Measurements from ENCODE around the gene PROSER2.

The PROSER2 gene

GRCh38 chr10:11910102-11910501 lies 86.9 kb downstream of the PROSER2 start:
- DNase-seq = no peak

DNA sequence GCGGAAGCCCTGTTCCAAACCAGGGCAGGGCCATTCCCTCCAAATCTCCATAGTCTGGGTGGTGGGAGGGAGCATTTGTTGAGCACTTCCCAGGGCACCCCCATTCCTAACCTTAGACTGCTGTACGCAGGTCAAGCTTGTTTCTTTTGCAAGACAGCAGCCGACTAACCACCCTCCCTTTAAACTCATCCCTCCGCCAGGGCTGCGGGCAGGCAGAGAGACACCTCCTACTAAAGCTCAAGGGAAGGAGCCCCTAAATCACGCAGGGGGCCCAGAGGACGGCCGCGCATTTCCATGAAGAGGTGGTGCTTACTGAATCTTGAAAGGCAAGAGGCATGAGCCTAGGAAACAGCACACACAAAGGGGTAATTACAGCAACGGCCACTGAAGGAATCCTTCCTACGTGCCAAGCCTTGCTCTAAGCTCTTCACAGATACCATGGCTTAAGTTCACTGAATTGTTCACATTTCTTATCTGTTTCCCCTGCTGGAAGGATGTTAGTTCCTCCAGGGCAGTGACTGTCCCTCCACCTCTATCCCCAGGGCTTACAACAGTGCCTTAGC lies 90.0 kb downstream of the PROSER2 start:
- no peak for DNase-seq

DNA sequence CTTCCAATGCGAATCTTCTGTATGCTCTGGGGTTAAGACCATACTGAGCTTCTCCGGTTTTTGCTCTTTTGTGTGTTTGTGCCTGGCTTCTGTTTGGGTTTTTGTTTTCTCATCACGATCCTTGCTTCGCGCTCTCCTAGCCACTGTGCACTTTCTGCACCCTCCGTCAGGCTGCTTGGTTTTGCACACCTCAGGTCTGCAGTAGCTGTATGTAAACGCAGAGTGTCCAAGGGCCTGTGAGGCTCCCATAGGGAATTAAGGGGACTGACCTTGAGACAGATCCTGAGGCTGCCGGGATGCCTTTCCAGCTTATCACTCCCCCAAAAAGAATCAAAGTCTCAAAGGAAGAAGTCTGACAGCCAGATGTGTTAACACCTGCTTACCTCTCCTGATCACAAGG lies 95.2 kb downstream of the PROSER2 start:
- DNase-seq = no peak

GRCh38 chr10:11919271-11919670 lies 96.1 kb downstream of the PROSER2 start:
- DNase-seq = no peak
